GM18498 (cell line): Measurements from ENCODE around the gene CCT2.
"Not testable (repeated sequence)": the region's sequence is repeated elsewhere in the genome, so short reads cannot be mapped to it uniquely, and the experiment has no call there.

ENCODE experiments used
- ATAC-seq: cut with Tn5 transposase; IDR thresholded peaks from one replicate; pipeline ENCODE4 v1.9.1; 2021; ENCODE audit warnings: mild to moderate bottlenecking, moderate library complexity; ENCODE audit not compliant: unreplicated experiment

Gene CCT2

DNA sequence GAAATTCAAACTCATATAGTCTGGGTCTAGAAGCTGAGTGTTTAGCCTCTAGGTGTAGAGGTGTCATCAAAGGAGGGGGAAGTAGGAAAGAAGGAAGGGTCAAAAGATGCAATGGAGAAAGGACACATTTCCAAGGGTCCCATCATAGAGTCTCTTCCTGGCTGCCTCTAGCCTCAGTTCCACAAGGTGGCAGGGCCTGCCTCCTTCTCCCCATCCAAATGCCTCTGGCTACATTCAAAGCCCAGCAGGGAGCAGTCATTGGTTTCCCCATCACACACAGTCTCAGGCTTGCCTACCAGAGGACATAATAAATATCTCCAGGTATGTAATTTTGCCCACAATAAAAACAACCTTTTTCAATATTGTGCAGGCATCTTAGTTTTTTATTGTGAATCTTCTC, 2.1 kb upstream of the CCT2 start:
- ATAC-seq = no peak

DNA sequence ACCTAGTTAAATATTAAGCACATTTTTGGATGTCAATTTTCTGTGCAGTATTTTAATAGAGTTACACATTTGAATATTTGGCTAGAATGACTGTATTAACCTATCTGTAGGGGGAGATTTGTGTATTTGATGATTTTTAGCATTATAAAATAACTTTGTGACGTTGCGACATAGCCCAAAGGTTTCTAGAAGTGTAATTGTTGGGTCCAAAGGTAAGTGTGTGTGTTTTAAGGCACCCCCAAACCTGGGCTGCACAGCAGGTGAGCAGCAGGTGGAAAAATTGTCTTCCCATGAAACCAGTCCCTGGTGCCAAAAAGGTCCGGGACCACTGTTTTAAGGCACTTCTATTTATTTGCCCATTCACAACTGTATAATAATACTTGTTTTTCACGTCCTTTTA, 3.3 kb downstream of the CCT2 start:
- ATAC-seq = no peak

DNA sequence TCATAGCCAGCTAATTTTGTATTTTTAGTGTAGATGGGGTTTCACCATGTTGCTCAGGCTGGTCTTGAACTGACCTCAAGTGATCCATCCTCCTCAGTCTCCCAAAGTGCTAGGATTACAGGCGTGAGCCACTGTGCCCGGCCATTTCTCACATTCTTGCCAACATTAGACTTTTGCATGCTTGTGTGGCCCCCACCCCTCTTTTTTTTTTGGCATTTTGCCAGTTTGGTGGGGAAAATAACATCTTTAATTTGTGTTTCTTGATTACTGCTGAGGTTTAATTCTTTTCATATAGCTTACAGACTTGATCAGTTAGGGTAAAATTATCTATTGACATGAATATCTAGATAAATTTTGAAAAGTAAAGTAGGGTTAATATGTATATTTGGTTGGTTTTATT, 3.8 kb downstream of the CCT2 start:
- no peak for ATAC-seq

DNA sequence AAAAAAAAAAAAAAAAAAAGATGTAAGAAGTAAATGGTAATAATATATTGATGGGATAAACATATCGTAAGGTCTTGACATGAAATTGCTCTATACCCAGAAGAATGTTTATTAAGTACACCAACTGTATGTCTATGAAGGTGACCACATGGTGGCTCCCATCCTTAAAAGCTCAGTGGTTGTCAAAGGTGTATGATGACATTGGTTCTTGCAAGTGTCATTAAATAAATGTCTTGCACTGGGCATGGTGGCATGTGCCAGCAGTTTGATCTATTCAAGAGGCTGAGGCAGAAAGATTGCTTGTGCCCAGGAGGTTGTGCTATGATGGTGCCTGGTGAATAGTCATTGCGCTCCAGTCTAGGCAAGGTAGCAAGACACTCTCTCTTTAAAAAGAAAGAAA, 10.4 kb downstream of the CCT2 start:
- ATAC-seq = no peak

DNA sequence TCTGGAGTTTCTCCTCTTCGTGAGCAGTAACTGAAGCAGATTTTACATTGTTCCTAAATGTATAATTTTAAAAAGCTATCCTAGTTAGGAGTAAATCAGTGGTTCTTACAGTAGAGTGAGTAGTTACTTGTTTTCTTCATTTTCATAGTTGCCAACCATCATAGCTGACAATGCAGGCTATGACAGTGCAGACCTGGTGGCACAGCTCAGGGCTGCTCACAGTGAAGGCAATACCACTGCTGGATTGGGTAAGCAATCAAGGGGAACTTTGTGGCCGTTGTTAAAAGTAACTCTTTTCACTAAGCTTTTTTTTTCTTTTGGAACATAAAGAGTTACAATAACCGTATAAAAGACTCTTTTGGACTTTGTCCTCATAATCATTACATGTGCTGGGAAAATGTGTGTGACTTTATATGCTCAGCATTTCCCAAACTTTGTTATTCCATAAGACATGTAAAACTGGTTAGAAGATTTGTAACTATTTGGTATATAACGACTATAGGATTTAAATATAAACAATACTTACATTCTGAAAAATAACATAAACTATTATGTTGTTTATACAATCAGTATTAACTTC, 13.0 kb downstream of the CCT2 start:
- no peak for ATAC-seq

DNA sequence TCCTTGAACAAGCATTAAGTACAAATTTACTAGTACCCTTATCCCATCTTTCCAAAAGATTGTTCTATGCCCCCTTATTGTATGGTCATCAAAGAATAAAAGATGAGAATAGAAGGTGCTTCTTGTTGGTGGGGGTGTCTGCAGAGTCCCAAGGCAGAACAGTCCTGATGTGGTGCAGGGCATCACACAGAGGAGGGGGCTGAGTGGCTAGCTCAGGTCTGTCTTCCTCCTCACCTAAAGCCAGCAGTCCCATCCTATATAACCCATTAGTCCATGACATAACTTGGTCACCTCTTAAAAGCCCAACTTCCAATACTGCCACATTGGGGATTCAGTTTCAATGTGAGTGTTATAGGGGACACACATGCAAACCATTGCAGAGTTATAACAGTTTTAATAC, 15.5 kb downstream of the CCT2 start:
- no peak for ATAC-seq

DNA sequence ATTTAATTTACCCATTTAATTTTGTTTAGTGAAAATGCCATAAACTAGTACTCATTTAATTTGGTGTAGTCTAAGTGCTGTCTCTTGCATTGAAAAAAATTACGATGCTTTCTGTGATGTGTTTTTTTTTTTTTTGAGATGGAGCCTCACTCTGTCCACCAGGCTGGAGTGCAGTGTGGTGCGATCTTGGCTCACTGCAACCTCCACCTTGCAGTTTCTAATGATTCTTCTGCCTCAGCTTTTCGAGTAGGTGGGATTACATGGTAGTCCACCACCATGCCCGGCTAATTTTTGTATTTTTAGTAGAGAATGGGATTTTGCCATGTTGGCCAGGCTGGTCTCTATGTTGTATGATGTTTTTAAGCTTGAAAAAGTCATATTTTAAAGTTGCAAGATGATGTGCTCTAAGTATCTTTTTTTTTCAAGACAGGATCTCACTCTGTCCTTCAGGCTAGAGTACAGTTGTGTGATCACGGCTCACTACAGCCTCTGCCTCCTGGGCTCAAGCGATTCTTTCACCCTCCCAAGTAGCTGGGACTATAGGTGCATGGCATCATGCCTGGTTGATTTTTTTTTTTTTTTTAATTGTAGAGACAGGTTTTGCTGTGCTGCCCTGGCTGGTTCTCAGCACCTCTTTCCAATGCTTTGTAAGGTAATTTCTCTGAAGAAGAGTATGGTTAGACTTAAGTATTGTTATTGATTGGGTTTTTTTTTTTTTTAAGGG, 16.9 kb downstream of the CCT2 start:
- no peak for ATAC-seq

DNA sequence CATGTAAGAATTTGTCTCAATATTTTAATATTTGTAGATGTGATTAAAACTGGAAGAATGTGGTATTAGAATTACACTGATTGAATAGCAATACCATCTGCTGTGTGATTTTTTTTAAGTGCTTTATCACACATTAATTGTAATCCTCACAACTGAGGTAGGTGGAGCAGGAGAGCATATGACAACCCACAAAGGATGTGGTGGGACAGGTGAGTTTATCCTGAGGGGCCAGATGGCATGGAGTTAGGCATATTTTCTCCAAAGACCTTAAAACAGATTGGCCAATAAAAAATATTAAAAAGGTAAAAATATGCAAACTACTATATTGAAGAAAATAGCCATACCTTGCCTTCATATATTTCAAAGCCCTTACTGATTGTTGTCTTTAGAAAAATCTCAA, 17.7 kb downstream of the CCT2 start:
- no peak for ATAC-seq

DNA sequence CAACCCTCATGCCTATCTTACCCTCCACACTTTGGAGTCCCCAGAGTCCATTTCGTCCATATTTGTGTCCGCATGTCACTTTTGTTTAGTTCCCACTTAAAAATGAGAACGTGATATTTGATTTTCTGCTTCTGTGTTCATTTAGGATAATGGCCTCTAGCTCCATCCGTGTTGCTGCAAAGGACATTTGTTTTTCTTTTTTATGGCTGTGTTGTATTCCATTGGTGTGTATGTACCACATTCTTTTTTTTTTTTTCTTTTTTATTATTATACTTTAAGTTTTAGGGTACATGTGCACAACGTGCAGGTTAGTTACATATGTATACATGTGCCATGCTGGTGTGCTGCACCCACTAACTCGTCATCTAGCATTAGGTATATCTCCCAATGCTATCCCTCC, 18.3 kb downstream of the CCT2 start:
- ATAC-seq = not testable (repeated sequence)

DNA sequence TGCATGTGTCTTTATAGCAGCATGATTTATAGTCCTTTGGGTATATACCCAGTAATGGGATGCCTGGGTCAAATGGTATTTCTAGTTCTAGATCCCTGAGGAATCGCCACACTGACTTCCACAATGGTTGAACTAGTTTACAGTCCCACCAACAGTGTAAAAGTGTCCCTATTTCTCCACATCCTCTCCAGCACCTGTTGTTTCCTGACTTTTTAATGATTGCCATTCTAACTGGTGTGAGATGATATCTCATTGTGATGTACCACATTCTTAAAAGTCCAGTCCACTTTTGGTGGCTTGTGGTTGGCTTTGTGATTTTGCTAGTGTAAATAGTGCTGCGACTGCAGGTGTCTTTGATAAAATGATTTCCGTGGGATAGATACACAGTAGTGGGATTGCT, 19.0 kb downstream of the CCT2 start:
- not testable (repeated sequence) for ATAC-seq

DNA sequence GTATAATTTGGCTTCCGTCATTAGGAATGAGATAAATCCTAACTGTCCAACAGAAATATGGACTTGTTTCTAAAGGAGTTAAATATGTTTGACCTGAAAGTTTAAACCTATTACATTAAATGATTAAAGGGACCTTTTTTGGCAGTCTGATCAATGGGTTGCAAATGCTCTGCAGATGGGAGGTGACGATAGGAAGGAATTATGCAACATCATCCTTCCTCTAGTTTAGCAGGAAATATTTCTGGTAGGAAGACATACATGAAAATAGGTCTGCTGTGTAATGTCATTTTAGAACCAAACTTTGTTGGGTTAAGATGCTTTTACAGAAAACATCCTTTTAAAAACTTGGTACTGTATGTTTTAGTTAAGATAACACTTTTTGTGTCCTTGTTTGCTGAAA, 22.9 kb downstream of the CCT2 start:
- ATAC-seq = no peak

DNA sequence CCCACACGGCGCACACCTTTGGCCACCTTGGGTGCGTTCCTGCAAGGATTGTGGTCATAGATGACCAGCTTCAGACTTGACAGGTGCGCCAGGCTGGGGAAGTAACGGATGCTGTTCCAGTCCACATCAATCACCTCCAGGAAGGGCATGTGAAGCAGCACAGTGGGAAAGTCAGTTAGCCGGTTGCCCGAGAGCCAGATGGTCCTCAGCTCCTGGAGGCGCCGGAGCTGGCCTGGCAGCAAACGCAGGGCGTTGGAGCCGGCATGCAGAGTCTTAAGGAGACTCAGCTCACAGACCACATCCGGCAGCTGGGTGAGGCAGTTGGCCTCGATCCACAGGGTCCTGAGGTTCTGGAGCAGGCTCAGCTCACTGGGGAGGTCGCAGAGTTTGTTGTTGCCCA, 24.9 kb downstream of the CCT2 start:
- no peak for ATAC-seq

DNA sequence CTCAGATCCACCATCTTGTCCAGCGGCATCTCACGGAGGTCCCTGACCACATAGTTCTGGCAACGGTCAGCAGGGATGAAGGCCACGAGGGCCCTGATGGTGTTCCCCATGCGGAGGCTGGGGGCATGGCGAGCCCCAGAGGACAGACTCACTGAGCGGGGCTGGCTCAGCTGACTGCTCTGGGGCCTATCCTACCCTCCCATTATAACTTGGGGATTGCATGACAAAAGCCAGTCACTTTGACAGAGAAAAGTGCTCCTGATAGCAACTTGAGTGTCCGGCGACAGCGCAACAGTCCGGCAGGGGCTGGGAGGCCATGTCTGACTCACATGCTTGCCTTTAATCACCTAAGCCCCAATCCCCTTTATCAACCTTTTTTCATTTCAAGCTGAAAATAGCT, 25.5 kb downstream of the CCT2 start, which contains the start of gene LRRC10:
Gene LRRC10, minus strand, starts transcription at position 179 of the 400 bp plus-strand sequence. Its CDS starts 69 bp downstream, at position 110.
- ATAC-seq = no peak

DNA sequence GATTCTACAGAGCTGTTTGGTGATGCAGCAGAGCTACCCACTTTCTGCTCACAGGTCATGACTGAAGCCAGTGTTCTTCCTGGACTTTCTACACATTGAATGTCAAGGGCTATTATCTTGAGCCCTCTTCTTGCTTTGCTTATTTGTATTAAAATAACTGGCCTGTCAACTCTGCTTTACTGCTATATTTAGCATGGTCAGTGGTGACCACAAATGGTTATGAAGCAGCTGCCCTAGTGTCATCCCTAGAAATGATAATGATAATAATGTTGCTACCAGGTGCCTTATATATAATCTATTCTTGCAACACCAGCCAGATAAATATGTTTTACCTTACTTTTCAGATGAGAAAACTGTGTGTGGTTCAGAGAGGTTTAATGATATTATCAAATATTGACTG, 28.1 kb downstream of the CCT2 start:
- no peak for ATAC-seq

DNA sequence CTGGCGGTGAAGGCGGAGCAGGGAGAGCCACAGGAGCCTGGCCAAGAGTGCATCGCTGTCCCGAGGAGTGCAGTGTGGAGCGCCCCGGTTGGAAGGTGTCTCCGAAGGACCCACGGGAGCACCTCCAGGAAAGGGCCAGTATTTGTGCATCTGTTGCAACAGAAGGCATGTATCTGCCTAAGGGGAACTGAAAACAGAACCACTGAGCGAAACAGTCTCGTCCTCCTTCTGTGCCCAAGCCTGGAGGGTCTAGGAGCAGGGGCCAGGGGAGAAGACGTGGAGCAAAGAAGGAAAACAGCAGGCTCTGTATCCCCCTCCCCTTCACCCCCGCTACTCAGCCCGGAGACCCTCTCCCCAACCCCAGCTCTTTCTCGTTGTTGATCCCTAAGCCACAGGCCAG, 30.8 kb downstream of the CCT2 start:
- ATAC-seq = no peak

DNA sequence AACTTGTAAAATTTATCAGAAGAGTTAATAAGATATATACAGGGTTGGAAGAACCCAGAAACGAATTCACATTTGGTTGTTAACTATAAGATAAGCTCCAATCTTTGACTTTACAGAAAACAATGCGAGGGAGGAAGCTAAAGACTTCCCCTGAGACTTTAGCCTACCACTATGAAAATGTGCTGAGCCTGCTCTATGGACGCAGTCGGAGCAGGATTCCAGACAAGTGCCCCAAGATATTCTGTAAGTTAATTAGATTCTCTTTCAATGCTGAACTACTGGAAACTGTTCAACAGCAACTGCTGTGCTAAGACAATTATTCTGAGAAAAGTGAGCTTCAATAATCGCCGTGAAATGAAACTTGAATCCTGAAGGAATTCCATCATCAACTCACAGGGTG, 33.8 kb downstream of the CCT2 start:
- ATAC-seq = no peak

DNA sequence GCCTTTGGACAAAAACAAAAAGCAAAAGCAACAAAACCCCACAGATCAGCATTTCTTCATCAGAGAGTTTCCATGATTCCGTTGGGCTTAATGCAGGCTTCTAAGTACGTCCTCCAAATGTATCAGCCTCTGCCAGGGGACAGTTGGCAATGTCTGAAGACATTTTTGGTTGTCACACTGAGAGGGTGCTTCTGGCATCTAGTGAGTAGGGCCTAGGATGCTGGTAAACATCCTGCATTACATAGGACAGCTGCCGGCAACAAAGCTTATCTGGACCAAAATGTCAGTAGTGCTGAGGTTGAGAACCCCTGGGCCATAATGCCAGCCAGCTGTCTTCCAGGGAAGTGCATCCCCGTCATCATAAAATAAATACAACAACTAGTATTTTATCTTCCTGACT, 34.8 kb downstream of the CCT2 start:
- ATAC-seq = no peak

DNA sequence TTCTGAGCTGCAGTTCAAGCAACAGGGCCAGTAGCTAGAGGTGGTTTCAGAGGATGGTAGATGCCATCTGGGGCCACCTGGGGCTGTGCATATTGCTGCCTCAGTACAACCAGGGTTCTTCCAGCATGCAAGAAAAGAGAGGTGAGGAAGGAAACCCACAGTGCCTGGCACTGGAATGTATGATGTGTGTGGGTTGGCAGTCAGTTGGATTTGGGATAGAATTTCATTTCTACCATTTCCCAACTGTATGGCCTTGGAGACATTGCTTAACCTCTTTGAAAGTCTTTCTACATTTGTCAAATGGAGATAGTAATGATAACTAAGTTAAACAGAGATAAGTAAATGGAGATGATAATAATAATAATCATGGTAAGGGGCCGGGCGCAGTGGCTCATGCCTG, 35.7 kb downstream of the CCT2 start:
- ATAC-seq = no peak

DNA sequence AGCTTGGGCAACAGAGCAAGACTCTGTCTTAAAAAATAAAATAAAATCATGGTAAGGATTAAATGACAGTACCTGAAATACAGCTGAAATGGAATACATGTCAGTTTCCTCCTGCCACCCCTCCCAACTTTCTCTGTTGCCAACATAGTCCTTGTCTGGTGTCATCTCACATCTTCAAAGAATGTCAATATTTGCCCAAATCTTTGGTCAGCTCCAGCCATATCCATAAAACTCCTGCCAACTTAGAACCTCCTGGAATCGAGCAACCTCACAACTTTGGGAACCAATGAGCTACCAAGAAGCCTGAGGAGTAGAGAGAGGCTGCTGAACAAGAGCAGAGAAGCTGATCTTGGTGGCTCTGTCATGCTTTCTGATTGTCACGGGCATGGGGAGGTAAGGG, 36.3 kb downstream of the CCT2 start:
- no peak for ATAC-seq

DNA sequence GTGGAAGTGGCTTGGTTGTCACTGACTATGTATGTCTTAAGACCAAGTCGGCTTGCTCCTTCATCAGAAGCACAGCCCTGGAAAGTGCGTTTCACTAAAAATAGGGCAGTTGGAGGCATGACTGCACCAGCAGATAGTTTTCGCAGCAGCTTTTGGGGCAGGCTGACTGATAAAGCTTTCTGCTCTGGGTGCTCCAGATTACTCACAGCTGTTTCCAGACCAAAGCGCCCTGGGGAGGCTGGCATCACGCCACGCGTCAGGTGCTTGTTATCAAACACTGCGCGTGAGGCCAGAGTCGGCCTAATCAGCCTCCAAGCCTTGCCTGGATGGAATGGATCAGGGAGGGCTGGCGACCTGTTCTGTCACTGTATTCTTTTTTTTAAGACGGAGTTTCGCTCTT, 38.7 kb downstream of the CCT2 start:
- no peak for ATAC-seq

DNA sequence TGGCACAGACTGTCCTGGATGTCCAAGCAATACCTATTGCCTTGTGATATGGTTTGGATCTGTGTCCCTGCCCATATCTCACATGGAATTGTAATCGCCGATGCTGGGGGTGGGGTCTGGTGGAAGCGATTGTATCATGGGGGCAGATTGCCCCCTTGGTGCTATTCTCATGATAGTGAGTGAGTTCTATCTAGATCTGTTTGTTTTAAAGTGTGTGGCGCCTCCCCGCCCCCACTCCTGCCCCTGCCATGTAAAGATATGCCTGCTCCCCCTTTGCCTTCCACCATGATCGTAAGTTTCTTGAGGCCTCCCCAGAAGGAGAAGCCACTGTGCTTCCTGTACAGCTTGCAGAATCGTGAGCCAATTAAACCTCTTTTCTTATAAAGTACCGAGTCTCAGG, 42.2 kb downstream of the CCT2 start:
- ATAC-seq = no peak

DNA sequence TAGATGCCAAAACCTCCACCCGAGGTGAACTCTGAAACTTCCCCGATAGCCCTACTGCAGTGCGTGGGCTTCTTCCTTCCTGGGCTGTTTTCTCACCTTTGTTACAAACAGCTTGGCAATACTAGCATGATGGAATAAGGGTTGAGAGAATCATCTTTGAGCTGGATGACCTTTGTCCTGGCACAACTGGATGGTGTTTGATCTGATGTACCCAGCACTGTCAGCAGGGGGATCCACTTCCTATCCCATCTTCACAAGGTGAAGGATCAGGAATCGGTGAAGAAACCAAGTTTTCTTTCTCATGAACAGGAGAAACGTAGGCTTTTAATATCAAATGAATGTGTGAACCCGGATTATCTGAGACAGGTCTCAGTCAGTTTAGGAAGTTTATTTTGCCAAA, 44.9 kb downstream of the CCT2 start:
- ATAC-seq = no peak

DNA sequence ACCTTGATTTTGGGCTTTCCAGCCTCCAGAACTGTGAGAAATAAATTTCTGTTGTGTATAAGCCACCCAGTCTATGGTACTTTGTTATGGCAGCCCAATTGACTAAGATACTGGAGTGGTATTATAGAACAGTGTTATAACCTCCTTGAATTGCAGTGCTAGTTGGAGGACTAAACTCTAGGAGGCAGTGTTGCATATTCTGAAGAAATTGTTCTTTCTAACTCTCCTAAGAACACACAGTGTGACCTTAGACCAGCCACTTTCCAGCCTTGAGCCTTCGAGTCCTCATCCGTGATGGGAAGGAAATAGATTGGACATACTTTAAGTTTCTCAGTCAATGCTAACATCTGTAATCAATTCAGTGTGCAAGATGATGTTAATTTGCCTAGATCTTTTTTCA, 47.8 kb downstream of the CCT2 start:
- ATAC-seq = no peak
